A549 (cell line): ENCODE data around the gene CARD14. TPM values are rescaled to one million over a fixed set of nuclear protein-coding genes. Genes with fewer than 3 reads are reported as not detected.

Source experiments
- ATAC-seq, 2 experiments: fragments of 200-7000 bp in 1 of 2; fragments of >200 bp in 1 of 2; cut with Nextera tagmentation in 1 of 2; cut with Tn5 transposase in 1 of 2; 3 replicates each; pipeline versions ENCODE4 v1.8.0 to v1.9.1; 2018 to 2020; ENCODE audit warnings: mild to moderate bottlenecking in 1 of 2, moderate library complexity in 1 of 2
- CTCF ChIA-PET: fragments of 300-600 bp; sonication (Branson Sonifier 250); formaldehyde crosslinking; extraction: SDS; loops from one replicate; lab custom pipeline; 2021; ENCODE audit warnings: antibody characterized with exemption, inconsistent platforms; lab: Yijun Ruan, JAX
- POLR2A ChIA-PET: fragments of 350-600 bp; formaldehyde crosslinking; extraction: SDS; loops from one replicate; lab custom pipeline; 2021; ENCODE audit warnings: antibody characterized with exemption, inconsistent platforms; lab: Yijun Ruan, JAX
- DNase-seq, 2 experiments: peaks; one replicate each; pipeline versions ENCODE4 v3.0.0 to v3.0.0-alpha.2; 2011 to 2016; ENCODE audit warnings: low read depth in 1 of 2, low spot score in 1 of 2
- FAIRE-seq: peaks from 2 replicates; lab custom pipeline; 2011; peaks lifted over from hg19 to GRCh38; lab: Jason Lieb, UNC
- H3K27ac ChIP-seq, 2 experiments: fragments of >200 bp; sonication (Bioruptor Twin); formaldehyde crosslinking; 3 replicates each; pipeline ENCODE4 v1.5.1; 2016 to 2017
- H3K4me1 ChIP-seq: fragments of >200 bp; sonication (Bioruptor Twin); formaldehyde crosslinking; 3 replicates; pipeline ENCODE4 v1.6.1; 2016
- H3K4me2 ChIP-seq: fragments of >200 bp; sonication (Bioruptor Twin); formaldehyde crosslinking; 3 replicates; pipeline ENCODE4 v1.6.1; 2016
- H3K4me3 ChIP-seq: fragments of >200 bp; sonication (Bioruptor Twin); formaldehyde crosslinking; 3 replicates; pipeline ENCODE4 v1.5.1; 2016
- H3K9me3 ChIP-seq: fragments of >200 bp; sonication (Bioruptor Twin); formaldehyde crosslinking; 3 replicates; pipeline ENCODE4 v1.6.1; 2016
- BCL3 ChIP-seq: fragments of >200 bp; sonication (Bioruptor Twin); formaldehyde crosslinking; IDR thresholded peaks from 3 replicates; pipeline ENCODE4 v1.6.1; 2016
- BHLHE40 ChIP-seq: IDR thresholded peaks from 2 replicates; pipeline ENCODE4 v1.6.1; 2012; ENCODE audit warnings: low read depth, low read length, inconsistent platforms
- CBX2 ChIP-seq: fragments of 200-600 bp; sonication (generic); IDR thresholded peaks from 2 replicates; pipeline ENCODE4 v1.6.1; 2016; ENCODE audit warnings: low read depth, mild to moderate bottlenecking, borderline replicate concordance
- CEBPB ChIP-seq, 2 experiments: fragments of >200 bp in 1 of 2; sonication (Bioruptor Twin) in 1 of 2; formaldehyde crosslinking in 1 of 2; IDR thresholded peaks; 2 replicates each; pipeline ENCODE4 v1.6.1; 2012 to 2016
- CTCF ChIP-seq: fragments of >200 bp; sonication (Bioruptor Twin); formaldehyde crosslinking; IDR thresholded peaks from 3 replicates; pipeline ENCODE4 v1.5.1; 2016
- ESRRA ChIP-seq: fragments of 150-350 bp; IDR thresholded peaks from 2 replicates; pipeline ENCODE4 v1.6.1; 2014; ENCODE audit warnings: mild to moderate bottlenecking, low read length, borderline replicate concordance
- FOXS1 ChIP-seq: fragments of 250-450 bp; sonication (Bioruptor Pico); IDR thresholded peaks from 2 replicates; pipeline ENCODE4 v1.5.0; 2020; ENCODE audit warnings: mild to moderate bottlenecking, moderate library complexity
- HOXA7 ChIP-seq: fragments of 250-450 bp; sonication (Bioruptor Pico); IDR thresholded peaks from 2 replicates; pipeline ENCODE4 v1.5.0; 2020; ENCODE audit warnings: mild to moderate bottlenecking, moderate library complexity
- KDM5A ChIP-seq: fragments of 200-600 bp; sonication (generic); IDR thresholded peaks from 2 replicates; pipeline ENCODE4 v1.6.1; 2016; ENCODE audit warnings: antibody characterized with exemption, mild to moderate bottlenecking
- MAX ChIP-seq: IDR thresholded peaks from 2 replicates; pipeline ENCODE4 v1.6.1; 2012
- MAZ ChIP-seq: fragments of 150-350 bp; IDR thresholded peaks from 2 replicates; pipeline ENCODE4 v1.6.1; 2014; ENCODE audit warnings: antibody characterized with exemption, low read depth, low read length, borderline replicate concordance
- MYC ChIP-seq: IDR thresholded peaks from 2 replicates; pipeline ENCODE4 v1.6.1; 2012; ENCODE audit warnings: mild to moderate bottlenecking, inconsistent platforms, low read length, improper control_type of control experiment, borderline replicate concordance
- NPAS2 ChIP-seq: fragments of 250-450 bp; sonication (Bioruptor Pico); IDR thresholded peaks from 2 replicates; pipeline ENCODE4 v1.8.0; 2022; ENCODE audit warnings: mild to moderate bottlenecking, moderate library complexity, borderline replicate concordance
- NR3C1 ChIP-seq: fragments of >200 bp; sonication (Bioruptor Twin); formaldehyde crosslinking; IDR thresholded peaks from 3 replicates; pipeline ENCODE4 v1.6.1; 2017
- PBX3 ChIP-seq: IDR thresholded peaks from 2 replicates; pipeline ENCODE4 v1.6.1; 2012
- SMC3 ChIP-seq: fragments of >200 bp; sonication (Bioruptor Twin); formaldehyde crosslinking; IDR thresholded peaks from 3 replicates; pipeline ENCODE4 v1.6.1; 2018; ENCODE audit warnings: inconsistent platforms
- SREBF2 ChIP-seq: fragments of 450-650 bp; IDR thresholded peaks from 2 replicates; pipeline ENCODE4 v1.6.1; 2014; ENCODE audit warnings: mild to moderate bottlenecking, moderate library complexity
- TFCP2L1 ChIP-seq: fragments of 250-450 bp; sonication (Bioruptor Pico); IDR thresholded peaks from 2 replicates; pipeline ENCODE4 v1.5.0; 2021; ENCODE audit warnings: mild to moderate bottlenecking
- ZC3H11A ChIP-seq: fragments of 450-650 bp; IDR thresholded peaks from 2 replicates; pipeline ENCODE4 v1.6.1; 2014; ENCODE audit warnings: antibody characterized with exemption, mild to moderate bottlenecking
- ZSCAN20 ChIP-seq: fragments of 250-450 bp; sonication (Bioruptor Pico); IDR thresholded peaks from 2 replicates; pipeline ENCODE4 v1.8.0; 2022; ENCODE audit warnings: mild to moderate bottlenecking, moderate library complexity
- WGBS: methylation state at CpG from one replicate; pipeline ENCODE4 v1.1.6; 2017; ENCODE audit errors: missing lambda C conversion rate; 5-methylcytosine and 5-hydroxymethylcytosine counted together
- polyA plus RNA-seq, 4 experiments: library from polyadenylated mRNA; depleted of rRNA in 3 of 4; stranded (reverse); fragments of >200 nt; fragmentation: RNase III in 1 of 4; extraction: RNeasy Plus Mini Kit Qiagen cat#74134 plus additional on column Dnase treatment in 1 of 4; gene quantifications; 2 replicates in 3 of 4; 3 replicates in 1 of 4; pipeline ENCODE4 v1.2.3, GENCODE V29; 2011 to 2017

CARD14 gene
- polyA plus RNA-seq, 2 of the 4 experiments (the other 2 are of a cell fraction), result 0.17 to 0.18 TPM

GRCh38 chr17:80223142-80223815 is 53.4 kb downstream of the CARD14 start:
- Histone ChIP-seq H3K27ac (no peak overlapping the region), H3K4me2 (no peak overlapping the region), H3K4me1 (peaks cover 11% of the 10 kb centered on the region), H3K4me3 (no peak overlapping the region), H3K9me3 (no peaks in the 10 kb centered on the region)
- ATAC-seq (no peak), FAIRE-seq (no peak), DNase-seq (no peak)
- POLR2A ChIA-PET, result no interaction called here
- CTCF ChIA-PET, result interaction anchor here (1.2 to 1.5 kb wide), 4 partner anchors 11 to 122 kb away, joined by 3 to 6 read pairs (median 4); partner anchors contain the start of gene GAA
- TF ChIP-seq CTCF (no peak), SMC3 (no peak), CEBPB (IDR thresholded peaks at IDR 0.05) (no peak), ZSCAN20 (no peak), SREBF2 (no peak), BHLHE40 (no peak), BCL3 (no peak), PBX3 (no peak), MYC (no peak)
- 93% methylated on average over 18 of the region's 18 CpGs for WGBS

GRCh38 chr17:80223838-80224497 is 54.1 kb downstream of the CARD14 start:
- TF ChIP-seq CBX2, result no peak
- TF ChIP-seq TFCP2L1 (CRISPR knock-in tag), result no peak
- TF ChIP-seq FOXS1 (CRISPR knock-in tag), result no peak
- no peak for TF ChIP-seq SMC3
- TF ChIP-seq NR3C1, result no peak
- TF ChIP-seq MAZ, result no peak
- TF ChIP-seq MAX, result no peak
- TF ChIP-seq NPAS2 (CRISPR knock-in tag), result no peak
- no peak for TF ChIP-seq KDM5A
- TF ChIP-seq ZC3H11A, result no peak
- no peak for TF ChIP-seq HOXA7
- no peak for TF ChIP-seq BCL3
- TF ChIP-seq ESRRA, result no peak
- FAIRE-seq, result no peak

More at GRCh38 chr17:80223838-80224497, 54.1 kb downstream of the CARD14 start:
- WGBS, result 86% methylated on average over 11 of the region's 11 CpGs
- H3K9me3 ChIP-seq, result no peaks in the 10 kb centered on the region
- ChIA-PET POLR2A (no interaction called here), CTCF (interaction anchor here (1.5 kb wide), 2 partner anchors 12 to 46 kb away, joined by 3 to 4 read pairs; no protein-coding TSS in a partner anchor)
- H3K4me3 ChIP-seq, result no peak overlapping the region
- DNase-seq (no peak), ATAC-seq (no peak)
- H3K4me1 ChIP-seq, result peaks cover 10% of the 10 kb centered on the region
- H3K4me2 ChIP-seq, result no peak overlapping the region
- no peak overlapping the region for H3K27ac ChIP-seq
